GM21576 (cell line): Measurements from ENCODE around the gene BST1.
A peak's percentile ranks its signal among the peaks of the same experiment; 100 is the strongest.

ENCODE experiments used
- ATAC-seq: cut with Tn5 transposase; IDR thresholded peaks from one replicate; pipeline ENCODE4 v1.9.1; 2021; ENCODE audit warnings: mild to moderate bottlenecking, moderate library complexity; ENCODE audit not compliant: unreplicated experiment

BST1 gene

DNA sequence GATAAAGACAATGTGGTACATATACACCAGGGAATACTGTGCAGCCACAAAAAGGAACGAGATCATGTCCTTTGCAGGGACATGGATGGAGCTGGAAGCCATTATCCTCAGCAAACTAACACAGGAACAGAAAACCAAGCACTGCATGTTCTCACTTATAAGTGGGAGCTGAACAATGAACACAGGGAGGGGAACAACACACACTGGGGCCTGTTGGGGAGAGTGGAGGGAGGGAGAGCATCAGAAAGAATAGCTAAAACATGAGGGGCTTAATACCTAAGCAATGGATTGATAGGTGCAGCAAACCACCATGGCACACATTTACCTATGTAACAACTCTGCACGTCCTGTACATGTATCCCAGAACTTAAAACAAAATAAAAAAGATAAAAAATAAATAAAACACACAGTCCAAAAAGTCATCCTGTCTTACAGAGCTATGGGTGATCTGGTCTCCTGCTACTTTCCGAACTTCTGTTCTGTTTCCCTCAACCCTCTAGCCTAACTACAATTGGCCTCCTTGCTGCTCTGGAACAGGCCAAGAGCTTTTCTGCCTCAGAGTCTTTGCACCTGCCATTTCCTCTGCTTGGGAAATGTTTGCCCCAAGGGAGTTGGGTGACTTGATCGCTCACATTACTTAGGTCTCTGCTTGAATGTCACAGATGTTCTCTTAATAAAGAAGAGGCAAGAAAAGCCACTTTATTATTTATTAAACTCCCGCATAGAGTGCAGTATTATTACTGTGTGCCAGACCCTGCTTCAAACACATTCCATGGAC, 74.2 kb downstream of the BST1 start:
- ATAC-seq = no peak

DNA sequence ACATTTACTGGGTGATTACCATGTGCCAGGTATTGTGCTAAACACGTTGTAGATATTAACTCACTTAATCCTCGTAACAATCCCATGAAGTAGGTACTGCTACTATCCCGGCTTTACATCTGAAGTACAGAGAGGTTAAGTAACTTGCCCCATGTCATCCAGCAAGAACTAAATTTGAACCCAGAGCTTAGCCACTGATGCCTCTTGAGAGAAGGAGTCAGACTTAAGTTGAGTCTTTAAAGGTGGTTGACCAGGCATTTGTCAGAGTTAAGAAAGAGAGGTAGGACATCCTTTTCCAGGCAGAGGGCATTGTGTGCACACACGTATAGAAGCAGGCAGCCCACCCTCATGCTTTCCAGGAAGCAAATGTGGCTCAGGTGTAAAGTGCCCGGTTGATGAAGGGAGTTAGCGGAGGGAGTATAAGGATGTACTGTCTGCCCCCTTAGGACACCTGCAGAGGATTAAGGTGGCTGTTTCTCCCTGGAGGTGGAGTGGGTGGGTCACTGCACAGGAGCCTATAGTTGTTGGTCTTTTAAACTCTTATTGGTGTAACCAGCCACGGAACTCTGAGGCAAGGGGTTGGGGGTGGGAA, 74.9 kb downstream of the BST1 start:
- ATAC-seq = no peak

DNA sequence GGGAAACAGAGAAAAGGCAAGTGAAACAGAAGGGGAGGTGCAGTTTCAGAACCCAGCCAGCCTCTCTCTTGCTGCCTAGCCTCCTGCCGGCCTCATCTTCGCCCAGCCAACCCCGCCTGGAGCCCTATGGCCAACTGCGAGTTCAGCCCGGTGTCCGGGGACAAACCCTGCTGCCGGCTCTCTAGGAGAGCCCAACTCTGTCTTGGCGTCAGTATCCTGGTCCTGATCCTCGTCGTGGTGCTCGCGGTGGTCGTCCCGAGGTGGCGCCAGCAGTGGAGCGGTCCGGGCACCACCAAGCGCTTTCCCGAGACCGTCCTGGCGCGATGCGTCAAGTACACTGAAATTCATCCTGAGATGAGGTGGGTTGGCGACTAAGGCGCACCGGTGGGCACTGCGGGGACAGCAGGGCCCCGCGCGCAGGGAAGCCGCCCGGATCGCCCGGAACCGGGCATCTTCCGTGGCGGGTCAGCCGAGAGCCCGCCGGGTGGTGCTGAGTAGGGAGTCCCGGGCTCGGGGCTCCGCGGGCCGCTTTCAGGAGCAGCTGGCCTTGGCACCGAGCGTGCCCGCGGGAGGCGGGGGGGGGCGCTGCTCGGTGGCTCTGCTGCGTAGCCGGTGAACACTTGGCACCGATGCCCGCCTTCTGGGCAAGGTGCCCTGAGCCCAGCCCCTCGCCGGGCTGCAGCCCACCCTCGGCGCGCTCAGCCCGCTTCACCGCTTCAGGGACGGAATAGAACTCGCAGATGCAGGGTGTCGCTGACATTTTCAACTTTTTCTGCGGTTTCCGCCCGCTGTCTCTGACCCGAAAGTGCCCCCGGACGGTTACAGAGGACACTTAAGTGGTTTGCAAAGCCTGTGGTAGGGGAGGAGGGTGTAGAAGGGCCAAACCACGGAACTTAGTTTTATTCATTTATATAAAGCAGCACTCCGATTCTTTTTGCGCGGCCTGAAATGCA, 75.7 kb downstream of the BST1 start, which contains the start of gene CD38:
TSS of gene CD38 (plus strand) at position 40 of the 953 bp plus-strand sequence. CDS start at position 127, 87 bp downstream.
- peak; percentile 72 for ATAC-seq

DNA sequence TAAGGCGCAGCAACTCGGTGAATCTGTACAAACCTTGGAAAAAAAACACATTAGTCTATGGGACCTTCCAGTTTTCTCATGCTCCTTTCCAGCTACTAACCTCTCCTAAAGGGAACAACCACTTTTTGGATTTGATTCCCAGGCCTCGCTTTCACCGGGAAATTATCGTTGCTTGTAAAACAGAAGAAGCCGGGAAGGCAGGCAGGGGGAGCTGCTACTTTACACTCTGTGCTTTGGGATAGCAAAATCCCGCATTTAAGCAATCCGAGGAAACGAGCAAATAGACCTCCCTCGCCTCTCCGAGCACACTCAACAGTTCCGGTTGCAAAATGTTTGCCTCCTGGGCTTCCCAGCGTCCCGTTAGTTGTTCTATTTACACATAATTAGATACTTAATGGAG, 76.4 kb downstream of the BST1 start:
- ATAC-seq = no peak

DNA sequence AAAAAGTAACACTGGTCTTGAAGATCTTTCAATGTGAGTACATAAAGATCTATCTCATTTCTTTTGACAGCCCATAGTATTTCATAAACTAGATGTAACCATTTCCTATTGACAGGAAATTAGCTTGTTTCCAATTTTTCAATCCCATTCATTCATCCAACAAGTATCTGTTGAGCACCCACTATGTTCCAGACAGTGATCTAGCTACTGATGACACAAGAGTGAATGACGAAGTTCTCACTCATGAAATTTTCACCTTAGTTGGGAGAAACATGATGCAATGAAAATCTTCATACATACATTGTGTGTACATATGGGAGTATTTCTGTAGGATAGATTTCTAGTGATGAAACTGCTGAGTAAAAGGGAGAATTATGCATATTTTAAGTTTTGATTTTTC, 76.9 kb downstream of the BST1 start:
- ATAC-seq = no peak

DNA sequence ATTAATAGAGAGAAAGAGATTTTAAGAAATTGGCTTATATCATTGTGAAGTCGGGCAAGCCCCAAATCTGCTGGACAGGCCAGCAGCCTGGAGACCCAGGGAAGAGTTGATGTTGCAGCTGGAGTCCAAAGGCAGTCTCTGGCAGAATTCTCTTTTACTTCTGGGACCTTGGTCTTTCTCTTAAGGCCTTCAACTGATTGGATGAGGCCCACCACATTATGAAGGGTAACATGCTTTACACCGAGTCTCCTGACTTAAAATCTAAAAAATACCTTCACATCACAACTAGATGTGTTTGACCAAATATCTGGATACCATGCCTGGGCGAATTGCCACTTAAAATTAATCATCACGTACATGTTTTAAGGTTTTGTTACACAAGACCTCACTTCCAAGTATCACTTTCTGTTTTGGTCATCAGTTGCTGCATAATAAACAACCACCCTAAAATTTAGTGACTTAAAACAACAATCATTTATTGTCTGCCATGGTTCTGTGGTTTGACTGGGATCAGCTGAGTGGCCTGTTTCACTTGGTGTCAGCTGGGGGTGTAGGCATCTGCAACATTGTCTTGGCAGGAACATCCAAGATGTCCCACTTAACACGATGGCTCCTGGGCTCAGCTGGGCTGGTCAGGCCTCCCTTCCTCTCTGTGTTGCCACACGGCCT, 78.7 kb downstream of the BST1 start:
- peak; percentile 17 for ATAC-seq
